GM23338 (cell line): ENCODE results near the gene ADRA1B. TPM values are rescaled to one million over a fixed set of nuclear protein-coding genes. Genes with fewer than 3 reads are reported as not detected.
A peak's percentile ranks its signal among the peaks of the same experiment; 100 is the strongest.

ENCODE experiments used
- ATAC-seq: fragments of 200-7000 bp; cut with Tn5 transposase; 3 replicates; pipeline ENCODE4 v1.9.1; 2020
- DNase-seq: peaks from one replicate; pipeline ENCODE4 v3.0.0-alpha.2; 2015; ENCODE audit warnings: low spot score
- H2AFZ ChIP-seq: fragments of 200-600 bp; sonication (generic); 2 replicates; pipeline ENCODE4 v1.8.0; 2016; ENCODE audit warnings: antibody characterized with exemption, mild to moderate bottlenecking, moderate library complexity
- H3F3A ChIP-seq: fragments of 200-600 bp; sonication (generic); replicated peaks from 2 replicates; pipeline ENCODE4 v1.8.0; 2017; ENCODE audit warnings: antibody characterized with exemption, mixed run types, low read depth
- H3K27ac ChIP-seq: fragments of 200-600 bp; sonication (generic); 2 replicates; pipeline ENCODE4 v1.6.1; 2016; ENCODE audit warnings: low read depth
- H3K27me3 ChIP-seq: fragments of 200-600 bp; sonication (generic); 2 replicates; pipeline ENCODE4 v1.8.0; 2016; ENCODE audit warnings: mild to moderate bottlenecking, mixed run types, moderate library complexity; ENCODE audit not compliant: insufficient read depth
- H3K36me3 ChIP-seq: fragments of 200-600 bp; sonication (generic); 2 replicates; pipeline ENCODE4 v1.8.0; 2016; ENCODE audit warnings: mild to moderate bottlenecking; ENCODE audit not compliant: insufficient read depth
- H3K4me1 ChIP-seq: fragments of 200-600 bp; sonication (generic); 2 replicates; pipeline ENCODE4 v1.8.0; 2016; ENCODE audit warnings: mild to moderate bottlenecking, moderate library complexity; ENCODE audit not compliant: insufficient read depth
- H3K4me2 ChIP-seq: fragments of 200-600 bp; sonication (generic); 2 replicates; pipeline ENCODE4 v1.7.1; 2017; ENCODE audit warnings: mixed run types
- H3K4me3 ChIP-seq: fragments of 200-600 bp; sonication (generic); 2 replicates; pipeline ENCODE4 v1.6.1; 2016; ENCODE audit warnings: mixed run types
- H3K79me2 ChIP-seq: fragments of 200-600 bp; sonication (generic); replicated peaks from 2 replicates; pipeline ENCODE4 v1.8.0; 2017; ENCODE audit warnings: mild to moderate bottlenecking; ENCODE audit not compliant: insufficient read depth
- H3K9me2 ChIP-seq: fragments of 200-600 bp; sonication (generic); 2 replicates; pipeline ENCODE4 v1.8.0; 2017; ENCODE audit not compliant: insufficient read depth
- H4K20me1 ChIP-seq: fragments of 200-600 bp; sonication (generic); replicated peaks from 2 replicates; pipeline ENCODE4 v1.8.0; 2017; ENCODE audit warnings: mild to moderate bottlenecking; ENCODE audit not compliant: insufficient read depth
- H3K27ac Mint-ChIP-seq: 2 replicates; pipeline ENCODE4 v1.8.0; 2020; ENCODE audit warnings: inconsistent platforms, mild to moderate bottlenecking, moderate library complexity, mixed read lengths
- H3K27me3 Mint-ChIP-seq: 3 replicates; pipeline ENCODE4 v1.8.0; 2022; ENCODE audit warnings: low read depth, mild to moderate bottlenecking, moderate library complexity, mixed read lengths, inconsistent platforms; ENCODE audit not compliant: insufficient read depth, poor library complexity
- H3K36me3 Mint-ChIP-seq: 3 replicates; pipeline ENCODE4 v1.8.0; 2021; ENCODE audit warnings: low read depth, mild to moderate bottlenecking, inconsistent platforms, moderate library complexity, mixed read lengths
- H3K4me1 Mint-ChIP-seq: 3 replicates; pipeline ENCODE4 v1.8.0; 2020; ENCODE audit warnings: mild to moderate bottlenecking, inconsistent platforms, mixed read lengths
- H3K4me3 Mint-ChIP-seq: 3 replicates; pipeline ENCODE4 v1.8.0; 2021; ENCODE audit warnings: moderate library complexity, mild to moderate bottlenecking, inconsistent platforms, mixed read lengths
- H3K9me3 Mint-ChIP-seq: 3 replicates; pipeline ENCODE4 v1.8.0; 2020; ENCODE audit warnings: moderate library complexity, mild to moderate bottlenecking, inconsistent platforms, mixed read lengths
- CREB1 ChIP-seq: fragments of 250-450 bp; sonication (Bioruptor Pico); IDR thresholded peaks from 2 replicates; pipeline ENCODE4 v1.5.0; 2020; ENCODE audit warnings: low read depth, mild to moderate bottlenecking, moderate library complexity
- CTCF ChIP-seq, 2 experiments: fragments of 200-600 bp in 1 of 2; sonication (generic) in 1 of 2; conservative IDR thresholded peaks; 2 replicates each; pipeline versions ENCODE4 v1.5.1 to v1.6.1; 2016 to 2017; ENCODE audit warnings: antibody characterized with exemption in 2 of 2, low read depth in 2 of 2, mild to moderate bottlenecking in 2 of 2, moderate library complexity in 1 of 2
- EZH2 ChIP-seq: fragments of 200-600 bp; sonication (generic); IDR thresholded peaks from one replicate; pipeline ENCODE4 v1.8.0; 2017; ENCODE audit warnings: antibody characterized with exemption, mild to moderate bottlenecking, low read depth; ENCODE audit not compliant: unreplicated experiment
- EZH2phosphoT487 ChIP-seq: fragments of 200-600 bp; sonication (generic); IDR thresholded peaks from one replicate; pipeline ENCODE4 v1.8.1; 2018; ENCODE audit warnings: antibody characterized with exemption; ENCODE audit not compliant: unreplicated experiment
- JUNB ChIP-seq: IDR thresholded peaks from one replicate; pipeline ENCODE4 v1.6.1; 2016; ENCODE audit warnings: antibody characterized with exemption; ENCODE audit not compliant: unreplicated experiment
- NANOG ChIP-seq: IDR thresholded peaks from 2 replicates; pipeline ENCODE4 v1.6.1; 2016; ENCODE audit warnings: antibody characterized with exemption, borderline replicate concordance
- POLR2AphosphoS5 ChIP-seq: IDR thresholded peaks from 2 replicates; pipeline ENCODE4 v1.6.1; 2016; ENCODE audit warnings: antibody characterized with exemption, low read depth
- STAT1 ChIP-seq: IDR thresholded peaks from one replicate; pipeline ENCODE4 v1.6.1; 2016; ENCODE audit warnings: antibody characterized with exemption; ENCODE audit not compliant: unreplicated experiment
- ZNF114 ChIP-seq: fragments of 250-450 bp; sonication (Bioruptor Pico); IDR thresholded peaks from 2 replicates; pipeline ENCODE4 v1.5.0; 2020; ENCODE audit warnings: mild to moderate bottlenecking, moderate library complexity
- ZNF331 ChIP-seq: fragments of 250-450 bp; sonication (Bioruptor Pico); IDR thresholded peaks from 2 replicates; pipeline ENCODE4 v1.5.0; 2020; ENCODE audit warnings: low read depth, mild to moderate bottlenecking, moderate library complexity
- ZNF462 ChIP-seq: fragments of 250-450 bp; sonication (Bioruptor Pico); IDR thresholded peaks from 2 replicates; pipeline ENCODE4 v1.5.0; 2020; ENCODE audit warnings: mild to moderate bottlenecking, moderate library complexity
- polyA plus RNA-seq: library from polyadenylated mRNA; unstranded; fragments of >200 nt; fragmentation: Nextera tagmentation; extraction: Ambion mirVana; gene quantifications from 2 replicates; pipeline ENCODE4 v1.2.1, GENCODE V29; 2016
- total RNA-seq: library from RNA; depleted of rRNA; stranded (reverse); fragments of >200 nt; shearing (Covaris generic); gene quantifications from 2 replicates; pipeline ENCODE4 v1.2.3, GENCODE V29; 2014
- TF ChIP-seq, protein P1 (sequence below): IDR thresholded peaks from one replicate; pipeline ENCODE4 v1.6.1; 2018; ENCODE audit warnings: antibody characterized with exemption; ENCODE audit not compliant: unreplicated experiment
- TF ChIP-seq, protein P2 (sequence below): IDR thresholded peaks from 2 replicates; pipeline ENCODE4 v1.6.1; 2016; ENCODE audit warnings: antibody characterized with exemption

Gene ADRA1B
- total and polyA plus RNA-seq, 2 experiments from 2014 or later: not detected

- Histone ChIP-seq H3K27ac (no peak overlapping the region), H3K9me2 (no peaks in the 10 kb centered on the region), H3K27me3 (peaks cover 18% of the 10 kb centered on the region), H3K4me2 (no peak overlapping the region), H3K4me1 (peaks cover 16% of the 10 kb centered on the region), H2AFZ (peak overlapping the region; percentile 47), H3K36me3 (no peaks in the 10 kb centered on the region), H3F3A (no peaks in the 10 kb centered on the region), H4K20me1 (no peaks in the 10 kb centered on the region), H3K4me3 (no peak overlapping the region), H3K79me2 (no peaks in the 10 kb centered on the region)
- ATAC-seq (no peak), DNase-seq (no peak)
- H3K27ac Mint-ChIP-seq: no peak overlapping the region
- TF ChIP-seq JUNB: no peak
- no peak for TF ChIP-seq STAT1
- TF ChIP-seq POLR2AphosphoS5: no peak
- TF ChIP-seq, protein P1, sequence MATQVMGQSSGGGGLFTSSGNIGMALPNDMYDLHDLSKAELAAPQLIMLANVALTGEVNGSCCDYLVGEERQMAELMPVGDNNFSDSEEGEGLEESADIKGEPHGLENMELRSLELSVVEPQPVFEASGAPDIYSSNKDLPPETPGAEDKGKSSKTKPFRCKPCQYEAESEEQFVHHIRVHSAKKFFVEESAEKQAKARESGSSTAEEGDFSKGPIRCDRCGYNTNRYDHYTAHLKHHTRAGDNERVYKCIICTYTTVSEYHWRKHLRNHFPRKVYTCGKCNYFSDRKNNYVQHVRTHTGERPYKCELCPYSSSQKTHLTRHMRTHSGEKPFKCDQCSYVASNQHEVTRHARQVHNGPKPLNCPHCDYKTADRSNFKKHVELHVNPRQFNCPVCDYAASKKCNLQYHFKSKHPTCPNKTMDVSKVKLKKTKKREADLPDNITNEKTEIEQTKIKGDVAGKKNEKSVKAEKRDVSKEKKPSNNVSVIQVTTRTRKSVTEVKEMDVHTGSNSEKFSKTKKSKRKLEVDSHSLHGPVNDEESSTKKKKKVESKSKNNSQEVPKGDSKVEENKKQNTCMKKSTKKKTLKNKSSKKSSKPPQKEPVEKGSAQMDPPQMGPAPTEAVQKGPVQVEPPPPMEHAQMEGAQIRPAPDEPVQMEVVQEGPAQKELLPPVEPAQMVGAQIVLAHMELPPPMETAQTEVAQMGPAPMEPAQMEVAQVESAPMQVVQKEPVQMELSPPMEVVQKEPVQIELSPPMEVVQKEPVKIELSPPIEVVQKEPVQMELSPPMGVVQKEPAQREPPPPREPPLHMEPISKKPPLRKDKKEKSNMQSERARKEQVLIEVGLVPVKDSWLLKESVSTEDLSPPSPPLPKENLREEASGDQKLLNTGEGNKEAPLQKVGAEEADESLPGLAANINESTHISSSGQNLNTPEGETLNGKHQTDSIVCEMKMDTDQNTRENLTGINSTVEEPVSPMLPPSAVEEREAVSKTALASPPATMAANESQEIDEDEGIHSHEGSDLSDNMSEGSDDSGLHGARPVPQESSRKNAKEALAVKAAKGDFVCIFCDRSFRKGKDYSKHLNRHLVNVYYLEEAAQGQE: no peak
- no peak for TF ChIP-seq EZH2phosphoT487
- no peak for TF ChIP-seq NANOG
- TF ChIP-seq, protein P2, sequence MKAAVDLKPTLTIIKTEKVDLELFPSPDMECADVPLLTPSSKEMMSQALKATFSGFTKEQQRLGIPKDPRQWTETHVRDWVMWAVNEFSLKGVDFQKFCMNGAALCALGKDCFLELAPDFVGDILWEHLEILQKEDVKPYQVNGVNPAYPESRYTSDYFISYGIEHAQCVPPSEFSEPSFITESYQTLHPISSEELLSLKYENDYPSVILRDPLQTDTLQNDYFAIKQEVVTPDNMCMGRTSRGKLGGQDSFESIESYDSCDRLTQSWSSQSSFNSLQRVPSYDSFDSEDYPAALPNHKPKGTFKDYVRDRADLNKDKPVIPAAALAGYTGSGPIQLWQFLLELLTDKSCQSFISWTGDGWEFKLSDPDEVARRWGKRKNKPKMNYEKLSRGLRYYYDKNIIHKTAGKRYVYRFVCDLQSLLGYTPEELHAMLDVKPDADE: no peak
- TF ChIP-seq CREB1 (CRISPR knock-in tag): no peak
- no peak for TF ChIP-seq ZNF462 (CRISPR knock-in tag)
- no peak for TF ChIP-seq CTCF (conservative IDR thresholded peaks at IDR 0.05; ENCODE audit: low read depth in 2 of 2)
- no peak for TF ChIP-seq ZNF114 (CRISPR knock-in tag)
- TF ChIP-seq ZNF331 (CRISPR knock-in tag): no peak
- TF ChIP-seq EZH2: no peak
- H3K4me3 Mint-ChIP-seq: no peak overlapping the region
- H3K4me1 Mint-ChIP-seq: peaks cover 19% of the 10 kb centered on the region
- H3K36me3 Mint-ChIP-seq: no peaks in the 10 kb centered on the region
- H3K27me3 Mint-ChIP-seq: peaks cover 10% of the 10 kb centered on the region
- no peaks in the 10 kb centered on the region for H3K9me3 Mint-ChIP-seq
These were observed 5.4 kb upstream of the ADRA1B start for GRCh38 chr5:159910843-159911229.
